GM19438 (cell line): Measurements from ENCODE around the gene OGN.

Experiments
- ATAC-seq: cut with Tn5 transposase; IDR thresholded peaks from one replicate; pipeline ENCODE4 v1.9.1; 2021; ENCODE audit warnings: low read depth; ENCODE audit not compliant: unreplicated experiment

Gene OGN

DNA sequence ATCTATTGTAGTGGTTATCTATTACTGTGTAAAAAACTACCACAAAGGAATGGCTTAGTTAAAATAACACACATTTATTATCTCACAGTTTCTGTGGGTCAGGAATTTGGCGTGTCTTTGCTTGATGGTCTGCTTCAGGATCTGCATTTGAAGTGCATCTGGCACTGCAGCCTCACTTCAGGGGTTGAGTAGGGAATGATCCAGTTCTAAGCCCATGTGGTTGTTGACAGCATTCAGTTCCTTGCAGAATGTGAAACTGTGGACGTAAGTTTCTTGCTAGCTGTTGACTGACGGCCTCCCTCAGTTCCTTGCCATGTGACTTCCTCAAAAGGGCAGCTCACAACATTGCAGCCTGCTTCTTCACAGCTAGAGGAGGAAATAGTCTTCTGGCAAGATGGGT lies 2.1 kb upstream of the OGN start:
- ATAC-seq = no peak

DNA sequence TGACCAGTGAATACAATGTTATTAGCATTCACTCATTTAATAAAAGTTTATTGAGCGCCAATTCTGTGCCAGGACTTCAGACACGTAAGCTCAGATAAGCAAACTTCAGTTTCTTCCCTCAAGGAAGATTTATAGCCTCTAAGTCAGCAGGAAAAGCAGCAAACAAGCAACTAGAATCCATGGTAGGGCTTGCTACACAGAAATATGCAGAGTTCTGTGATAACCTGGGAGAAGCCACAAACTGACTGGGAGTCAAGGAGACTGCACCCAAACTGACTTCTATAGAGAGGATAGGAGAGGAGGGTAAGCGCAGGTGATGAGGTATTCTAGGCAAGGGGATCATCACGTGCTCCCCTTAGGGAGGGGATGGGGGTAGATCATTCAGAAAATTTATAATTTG lies 1.4 kb upstream of the OGN start:
- no peak for ATAC-seq

DNA sequence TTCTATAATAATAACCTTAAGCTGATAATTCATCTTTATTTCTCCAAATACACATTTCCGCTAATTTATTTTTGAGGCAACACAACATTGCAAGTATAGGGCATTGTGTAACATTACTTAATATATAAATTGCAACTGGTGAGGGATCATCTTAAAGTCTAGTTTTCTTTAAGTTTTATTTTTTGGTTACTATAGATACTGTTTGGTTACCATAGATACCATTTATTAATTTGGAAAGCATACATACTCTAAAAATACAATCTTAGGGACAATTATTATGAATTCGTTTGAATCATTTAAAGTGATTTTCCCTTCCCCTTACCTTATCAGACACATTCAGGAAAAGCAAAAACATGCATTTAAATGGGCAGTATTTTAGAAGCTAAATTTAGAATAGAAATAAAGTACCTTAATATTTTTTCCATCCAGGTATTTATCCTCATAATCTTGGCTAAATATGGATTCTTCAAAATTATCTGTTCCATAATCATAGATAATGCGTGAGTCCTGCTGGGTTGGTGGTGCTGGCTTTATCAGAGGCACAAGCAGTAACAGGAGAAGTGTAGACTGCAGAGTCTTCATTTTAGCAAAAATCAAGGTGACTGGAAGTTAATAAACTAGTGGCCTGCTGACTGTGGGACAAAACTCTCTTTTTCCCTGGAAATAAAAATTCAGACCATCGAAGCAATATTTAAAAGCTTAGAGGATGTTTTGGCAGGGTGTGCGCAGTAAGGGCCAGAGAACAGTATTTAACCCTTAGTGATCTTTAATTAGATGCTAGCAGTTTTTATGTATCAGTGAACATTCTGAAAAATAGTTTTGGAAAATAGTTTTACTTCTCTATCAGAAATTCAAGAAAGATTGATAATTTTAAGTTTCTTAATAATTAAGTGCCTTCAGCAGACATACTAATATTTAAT lies 1.3 kb downstream of the OGN start:
- no peak for ATAC-seq

DNA sequence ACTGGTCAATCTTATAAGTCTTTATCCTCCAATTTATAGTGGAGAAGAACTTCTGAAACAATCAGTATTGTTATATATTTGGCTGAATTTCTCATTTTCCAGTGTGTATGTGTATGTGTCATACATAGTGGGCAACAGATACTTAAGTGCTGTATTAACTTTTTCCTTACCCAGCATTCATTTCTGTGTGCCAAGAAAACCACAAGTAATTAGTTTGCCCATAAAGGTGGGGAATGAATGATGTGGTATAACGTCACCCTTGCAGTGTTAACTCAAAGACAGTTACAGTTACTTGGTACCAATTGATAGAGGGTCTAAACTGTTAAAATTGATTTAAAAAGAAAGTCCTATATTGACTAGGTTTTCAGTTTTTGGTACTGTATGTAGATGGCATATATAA lies 2.0 kb downstream of the OGN start:
- no peak for ATAC-seq

DNA sequence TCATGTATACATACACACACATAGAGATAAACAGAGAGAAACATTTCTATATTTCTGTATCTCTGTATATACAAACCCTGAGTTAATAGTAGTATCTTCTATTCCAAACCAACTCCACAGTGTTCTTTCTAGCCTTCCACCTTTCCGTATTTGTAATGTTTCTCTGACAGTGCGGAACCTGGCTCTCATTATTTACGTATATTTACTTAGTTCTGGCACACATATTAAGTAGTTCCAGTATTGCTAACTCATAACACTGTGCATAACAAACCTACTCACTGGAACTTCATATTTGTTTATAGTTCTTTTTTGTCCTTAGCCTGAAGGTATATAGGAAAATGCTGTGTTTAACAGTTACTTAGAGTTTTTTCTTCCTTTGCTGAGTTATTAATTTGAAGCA lies 6.5 kb downstream of the OGN start:
- no peak for ATAC-seq

DNA sequence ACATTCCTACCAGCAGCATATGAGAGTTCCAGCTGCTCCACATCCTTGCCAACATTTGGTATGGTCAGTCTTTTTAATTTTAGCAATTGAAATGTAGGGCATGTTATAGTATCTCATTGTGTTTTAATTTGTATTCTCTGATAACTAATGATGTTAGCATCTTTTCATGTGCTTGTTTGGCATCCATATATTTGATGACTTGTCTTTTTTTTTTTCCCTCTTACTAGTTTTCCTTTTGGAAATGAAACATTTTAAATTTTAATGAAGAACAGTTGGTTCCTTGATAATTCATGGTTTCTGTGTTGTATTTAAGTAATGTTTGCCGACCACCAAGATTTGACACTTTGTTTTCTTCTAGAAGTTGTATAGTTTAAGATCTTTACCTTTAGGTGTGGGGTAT lies 8.8 kb downstream of the OGN start:
- ATAC-seq = no peak

DNA sequence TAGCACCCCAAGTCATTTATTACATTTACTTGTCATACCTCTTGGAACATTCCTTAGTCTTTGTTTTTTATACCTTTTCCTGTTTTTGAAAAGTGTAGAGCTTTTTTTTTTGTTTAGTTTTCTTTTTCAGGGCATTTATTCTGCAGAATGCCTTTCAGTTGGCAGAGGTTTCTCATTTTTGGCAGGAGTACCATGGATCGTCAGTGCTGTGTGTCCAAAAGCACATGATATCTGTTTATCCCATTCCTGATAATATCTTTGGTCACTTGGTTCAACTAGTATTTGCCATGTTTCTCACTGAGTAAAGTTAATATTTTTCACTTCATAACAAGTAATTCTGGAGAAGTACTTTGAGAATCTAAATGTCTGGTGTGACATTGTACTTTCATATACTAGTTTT lies 10.7 kb downstream of the OGN start:
- ATAC-seq = no peak

DNA sequence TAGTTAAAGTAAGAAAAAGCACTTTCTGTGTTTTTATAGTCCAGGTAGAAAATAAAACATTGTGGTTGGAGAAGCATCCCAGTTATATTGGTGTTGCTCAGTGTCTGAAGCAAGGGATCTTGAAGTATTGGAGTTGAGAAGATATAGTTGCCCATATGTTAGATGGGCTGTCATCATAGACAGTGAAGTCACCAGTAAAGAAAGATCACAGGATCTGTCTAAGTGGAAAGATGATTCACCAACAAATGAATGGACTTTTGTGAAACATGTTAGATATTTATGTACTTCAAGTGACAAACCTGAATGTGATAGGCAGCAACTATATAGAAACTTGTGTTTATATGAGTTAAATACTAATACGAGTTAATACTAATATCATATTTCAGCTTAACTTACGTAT lies 11.7 kb downstream of the OGN start:
- no peak for ATAC-seq

DNA sequence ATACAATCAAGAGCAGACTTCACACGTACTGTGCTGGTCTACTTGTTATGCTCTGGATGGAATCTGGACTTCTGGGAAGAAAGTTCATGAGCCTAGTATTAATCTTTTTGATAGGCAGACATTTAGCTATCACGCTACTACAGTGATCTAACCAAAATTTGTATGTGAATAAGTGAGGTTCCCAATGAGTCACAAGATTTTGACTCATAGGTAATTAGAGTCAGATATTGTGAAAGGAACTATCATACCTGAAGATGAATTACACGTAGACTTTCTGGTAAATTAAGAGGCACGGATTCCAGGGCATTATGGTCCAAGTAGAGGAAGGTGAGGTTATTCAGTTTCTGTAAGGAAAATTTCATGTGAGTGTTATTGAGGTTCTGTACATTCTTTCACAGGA lies 18.4 kb downstream of the OGN start:
- no peak for ATAC-seq

DNA sequence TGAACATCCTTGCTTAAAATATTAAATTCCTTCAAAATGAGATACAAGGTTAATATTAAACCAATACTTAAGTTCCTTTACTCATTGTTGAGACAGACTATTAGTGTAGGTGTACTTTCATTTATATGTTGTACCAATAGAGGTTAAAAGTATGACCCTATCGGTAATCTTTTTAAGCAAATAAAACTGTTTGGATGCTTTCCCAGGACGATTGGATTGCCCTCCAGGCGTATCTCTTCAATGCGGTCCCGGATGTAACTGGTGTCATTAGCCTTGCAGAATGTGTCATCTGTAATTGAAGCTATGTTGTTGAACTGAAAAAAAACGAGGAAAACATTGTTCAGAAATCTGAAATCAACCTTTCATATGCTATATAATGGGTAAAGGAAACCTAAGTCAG lies 18.9 kb downstream of the OGN start:
- ATAC-seq = no peak

DNA sequence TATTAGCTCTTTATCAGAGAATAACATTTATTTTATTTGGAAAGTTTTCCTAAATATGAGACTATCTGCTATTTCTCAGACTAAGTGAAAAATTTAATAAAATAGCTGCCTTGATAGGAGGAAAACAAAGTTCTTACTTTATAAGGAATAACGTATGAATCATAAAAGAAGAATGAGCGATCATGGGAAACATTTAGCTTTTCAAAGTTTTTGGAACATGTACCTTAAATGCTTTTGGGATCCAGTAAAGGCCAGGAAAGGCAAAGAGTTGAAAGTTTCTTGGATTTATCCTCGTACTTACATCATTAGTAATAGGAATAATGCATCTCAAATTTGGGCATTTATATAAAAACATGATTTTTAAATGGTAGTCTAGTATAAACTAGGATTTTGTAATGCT lies 19.4 kb downstream of the OGN start:
- no peak for ATAC-seq

DNA sequence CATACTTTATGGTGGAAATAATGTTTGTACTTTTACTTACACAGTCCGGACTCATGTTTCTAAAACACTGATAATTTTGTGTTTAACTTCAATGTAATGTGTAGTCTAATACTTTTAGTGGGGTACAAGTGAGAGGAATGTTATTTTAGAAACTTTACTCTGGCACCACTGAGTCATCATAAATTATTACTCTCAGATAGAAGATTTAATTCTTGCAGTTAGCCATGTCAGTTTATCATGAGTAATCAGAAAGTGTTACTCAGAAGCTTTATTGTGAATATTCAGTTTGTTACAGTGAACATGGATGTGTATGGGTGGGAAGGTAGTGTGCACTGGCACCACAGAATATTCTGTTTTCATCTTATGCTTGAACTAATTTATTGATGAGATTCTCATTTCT lies 20.0 kb downstream of the OGN start:
- ATAC-seq = no peak

DNA sequence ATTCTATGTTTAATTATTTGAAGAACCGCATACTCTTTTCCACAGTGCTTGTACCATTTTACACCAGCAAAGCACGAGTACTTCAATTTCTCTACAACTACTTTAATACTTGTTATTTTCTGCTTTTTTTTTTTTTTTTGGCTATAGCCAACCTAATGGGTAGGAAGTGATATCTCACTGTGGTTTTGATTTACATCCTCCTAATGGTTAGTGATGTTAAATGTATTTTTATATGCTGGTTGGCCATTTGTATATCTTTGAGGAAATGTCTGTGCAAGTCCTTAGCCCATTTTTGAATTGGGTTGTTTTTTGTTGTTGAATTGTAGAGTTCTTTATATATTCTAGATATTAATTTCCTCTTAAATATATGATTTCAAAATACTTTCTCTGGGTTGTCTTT lies 22.6 kb downstream of the OGN start:
- ATAC-seq = no peak

DNA sequence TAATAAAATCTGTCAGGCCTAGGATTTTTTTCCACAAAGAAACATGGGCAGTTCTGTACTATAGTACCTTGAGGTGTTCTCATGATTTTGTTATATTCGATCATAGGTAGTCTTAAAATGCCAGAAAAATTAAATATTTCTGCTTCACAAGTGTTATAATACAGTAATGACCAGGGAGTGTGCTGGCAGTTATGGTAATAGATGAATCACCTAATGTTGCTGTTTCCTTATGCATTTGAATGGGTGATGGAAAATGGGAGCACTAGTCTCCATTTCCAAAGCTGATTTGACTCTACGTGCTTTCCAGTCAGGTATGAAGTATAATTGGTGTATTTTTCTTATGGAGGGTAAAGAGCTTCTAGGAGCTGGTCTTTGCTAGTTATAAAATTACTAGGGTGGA lies 23.8 kb downstream of the OGN start:
- ATAC-seq = no peak

DNA sequence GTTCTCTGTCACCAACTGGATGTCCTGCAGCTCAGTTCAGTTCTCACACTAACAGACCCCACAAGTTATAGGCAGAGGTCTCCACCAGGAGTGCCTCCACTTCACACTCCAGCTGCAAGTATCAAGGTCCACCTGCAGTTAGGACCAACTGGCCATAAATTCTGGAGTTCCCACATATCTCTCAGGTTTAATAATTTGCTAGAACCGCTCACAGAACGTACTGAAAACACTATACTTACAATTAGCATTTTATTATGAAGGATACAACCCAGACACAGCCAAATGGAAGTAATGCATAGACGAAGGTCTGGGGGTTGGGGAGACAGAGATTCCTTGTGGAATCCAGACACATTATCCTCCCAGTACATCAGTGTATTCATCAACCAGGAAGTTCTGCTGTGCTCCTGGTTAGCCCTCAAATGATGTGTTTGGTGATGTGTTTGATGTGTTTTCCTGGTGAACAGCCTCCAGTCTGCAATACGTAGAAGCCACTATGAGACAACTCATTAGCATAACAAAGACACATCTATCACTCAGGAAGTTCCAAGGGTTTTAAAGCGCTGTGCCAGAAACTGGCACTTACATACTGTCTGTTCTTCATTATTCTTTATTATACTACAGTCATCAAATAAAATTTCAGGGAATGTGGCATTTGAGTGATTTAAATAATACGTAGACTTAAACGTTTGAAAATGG lies 25.4 kb downstream of the OGN start:
- ATAC-seq = no peak

DNA sequence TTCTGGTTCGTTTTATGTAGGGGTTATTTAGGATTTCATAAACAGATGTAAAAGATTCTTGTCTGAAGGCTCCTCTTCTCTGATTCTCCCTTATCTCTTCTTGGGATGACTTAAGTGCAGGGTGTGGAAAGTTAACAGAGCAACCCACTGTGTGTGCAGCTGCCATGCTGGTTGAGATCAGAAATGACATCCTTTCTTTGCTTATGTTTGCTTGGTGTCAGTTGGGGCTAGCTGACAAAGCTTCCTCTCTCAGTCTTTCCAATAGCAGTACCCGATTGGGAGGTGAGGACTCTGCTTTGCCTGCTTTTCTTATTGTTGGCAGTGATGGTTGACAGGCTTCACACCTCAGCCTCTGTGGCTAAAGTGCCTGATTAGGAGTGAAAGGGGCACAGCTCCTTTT lies 26.5 kb downstream of the OGN start:
- no peak for ATAC-seq

DNA sequence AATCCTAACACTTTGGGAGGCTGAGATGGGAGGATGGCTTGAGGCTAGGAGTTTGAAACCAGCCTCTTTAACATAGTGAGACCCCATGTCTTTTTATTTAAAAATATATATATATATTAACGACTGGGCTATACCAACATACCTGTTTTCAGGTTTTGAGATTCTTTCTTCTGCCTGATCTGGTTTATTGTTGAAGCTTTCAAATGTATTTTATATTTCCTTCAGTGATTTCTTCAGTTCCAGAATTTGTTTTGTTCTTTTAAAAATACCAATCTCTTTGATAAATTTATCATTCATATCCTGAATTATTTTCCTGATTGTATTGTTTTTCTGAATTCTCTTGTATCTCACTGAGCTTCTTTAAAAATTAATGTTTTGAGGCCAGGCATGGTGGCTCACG lies 31.2 kb downstream of the OGN start:
- ATAC-seq = no peak

DNA sequence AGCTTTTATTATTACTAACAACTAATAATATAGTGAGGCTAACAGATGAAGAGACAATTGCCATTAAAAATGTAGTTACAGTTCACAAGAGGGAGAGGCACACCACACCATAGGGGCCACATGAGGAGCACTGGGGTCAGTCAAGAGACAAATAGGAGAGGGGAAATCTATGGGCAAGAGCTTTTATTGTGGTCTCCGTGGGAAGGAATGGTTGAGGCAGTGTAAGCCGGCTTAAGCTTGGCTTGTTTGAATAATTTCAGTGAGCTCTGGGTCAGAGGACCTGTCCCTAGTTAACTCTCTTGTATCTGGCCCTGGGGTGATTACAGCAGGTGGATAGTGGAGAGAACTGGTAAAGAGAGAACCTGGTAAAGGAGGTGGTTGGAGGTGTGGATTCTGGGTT lies 35.3 kb downstream of the OGN start:
- no peak for ATAC-seq

DNA sequence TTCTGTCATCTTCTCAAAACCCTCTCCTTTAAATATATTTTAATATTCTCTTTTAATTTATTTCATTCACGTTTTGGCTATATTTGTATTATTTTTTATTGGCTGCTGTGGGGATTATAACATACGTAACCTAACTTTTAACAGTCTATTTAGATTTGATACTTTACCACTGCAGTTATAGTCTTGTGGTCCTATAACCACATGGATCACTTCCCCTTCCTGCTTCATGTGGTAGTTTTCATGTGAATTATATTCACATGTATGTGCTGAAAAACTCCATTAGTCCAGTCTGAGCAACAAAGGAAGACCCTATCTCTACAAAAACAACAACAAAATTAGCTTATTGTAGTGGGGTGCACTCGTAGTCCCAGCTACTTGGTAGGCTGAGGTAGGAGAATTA lies 44.3 kb downstream of the OGN start:
- ATAC-seq = no peak

DNA sequence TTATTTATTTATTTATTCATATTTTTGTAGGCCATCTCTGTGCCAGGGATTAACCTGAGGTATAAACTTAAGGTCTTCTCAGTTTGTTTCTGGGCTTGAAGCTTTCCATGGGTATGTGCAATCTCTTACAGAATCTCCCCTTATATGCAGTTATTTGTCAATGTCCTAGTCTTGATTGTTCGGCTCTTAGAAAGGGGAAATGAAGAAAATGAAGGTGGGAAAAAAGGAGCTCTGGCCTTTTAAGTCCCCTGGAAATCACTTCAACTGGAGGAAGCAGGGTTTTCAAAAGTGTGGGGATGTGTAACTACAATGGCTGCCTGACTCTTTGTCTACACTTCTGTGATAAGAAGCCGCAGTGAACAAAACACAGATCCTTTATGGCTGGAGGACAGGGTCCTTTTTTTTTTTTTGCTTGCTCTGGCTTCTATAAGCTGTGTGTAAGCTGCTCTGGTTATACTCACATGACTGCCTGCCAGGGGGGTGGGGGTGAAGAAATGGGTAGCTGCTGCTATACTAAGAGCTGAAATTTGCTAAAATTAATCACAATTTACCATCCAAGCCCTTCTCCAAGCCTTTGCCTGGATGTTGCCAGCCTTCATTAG lies 44.9 kb downstream of the OGN start:
- no peak for ATAC-seq

DNA sequence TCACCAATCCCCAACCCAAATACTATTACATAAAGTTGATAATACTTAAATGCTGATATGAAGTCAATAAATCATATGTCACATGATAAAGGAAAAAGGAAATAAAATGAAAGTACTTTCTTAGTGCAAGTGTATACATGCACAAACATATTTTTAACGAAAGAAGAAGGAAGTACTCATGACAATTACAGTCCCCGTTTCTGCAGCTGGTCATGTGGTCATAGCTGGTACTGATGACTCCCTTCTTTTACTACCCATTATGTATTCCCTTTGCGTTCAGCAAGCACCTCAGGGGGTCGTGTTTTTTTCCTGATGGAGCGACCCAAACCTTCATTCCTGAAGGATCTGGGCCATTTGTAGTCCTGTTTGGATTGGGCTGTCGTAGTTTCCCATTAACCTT lies 51.3 kb downstream of the OGN start:
- no peak for ATAC-seq

DNA sequence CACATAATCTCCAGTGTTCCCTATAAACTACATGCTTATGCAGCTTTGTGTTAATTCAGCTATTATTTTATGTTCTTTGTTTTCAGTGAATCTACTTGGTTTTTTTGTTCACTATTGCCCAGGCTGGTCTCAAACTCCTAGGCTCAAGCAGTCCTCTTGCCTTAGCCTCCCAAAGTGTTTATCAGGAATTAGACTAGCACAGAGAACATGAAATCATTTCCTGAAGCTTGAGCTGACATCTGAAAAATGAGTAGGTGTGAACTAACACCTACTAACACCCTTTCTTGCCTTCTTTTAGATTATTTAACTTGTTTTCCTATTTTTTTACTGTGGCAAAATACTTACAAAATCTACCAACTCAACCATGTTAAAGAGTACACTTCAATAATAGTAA lies 53.6 kb downstream of the OGN start:
- no peak for ATAC-seq
